Neural progenitor cell (in vitro differentiated cells): ENCODE data around the gene ZGPAT. TPM values are rescaled to one million over a fixed set of nuclear protein-coding genes. Genes with fewer than 3 reads are reported as not detected.
"Not testable (repeated sequence)": the region's sequence is repeated elsewhere in the genome, so short reads cannot be mapped to it uniquely, and the experiment has no call there.

ENCODE experiments used
- DNase-seq: peaks from one replicate; pipeline ENCODE4 v3.0.0-alpha.2; 2016; ENCODE audit warnings: low spot score
- H2AFZ ChIP-seq: fragments of 200-600 bp; sonication (generic); replicated peaks from 2 replicates; pipeline ENCODE4 v1.6.1; 2016; ENCODE audit warnings: antibody characterized with exemption
- H3F3A ChIP-seq: fragments of 200-600 bp; sonication (generic); 2 replicates; pipeline ENCODE4 v1.6.1; 2016; ENCODE audit warnings: antibody characterized with exemption, low read depth
- H3K27ac ChIP-seq: fragments of 200-600 bp; sonication (generic); 2 replicates; pipeline ENCODE4 v1.5.1; 2016; ENCODE audit warnings: mild to moderate bottlenecking
- H3K27me3 ChIP-seq: fragments of 200-600 bp; sonication (generic); 2 replicates; pipeline ENCODE4 v1.6.1; 2016; ENCODE audit warnings: mild to moderate bottlenecking, moderate library complexity
- H3K36me3 ChIP-seq: fragments of 200-600 bp; sonication (generic); 2 replicates; pipeline ENCODE4 v1.5.1; 2016
- H3K4me1 ChIP-seq: fragments of 200-600 bp; sonication (generic); 2 replicates; pipeline ENCODE4 v1.6.1; 2016; ENCODE audit warnings: mixed run types
- H3K4me2 ChIP-seq: fragments of 200-600 bp; sonication (generic); 2 replicates; pipeline ENCODE4 v1.6.1; 2016
- H3K4me3 ChIP-seq: fragments of 200-600 bp; sonication (generic); 2 replicates; pipeline ENCODE4 v1.5.1; 2016
- H3K79me2 ChIP-seq: fragments of 200-600 bp; sonication (generic); 2 replicates; pipeline ENCODE4 v1.6.1; 2016; ENCODE audit warnings: low read depth
- H3K9ac ChIP-seq: fragments of 200-600 bp; sonication (generic); 2 replicates; pipeline ENCODE4 v1.6.1; 2016
- H3K9me3 ChIP-seq: fragments of 200-600 bp; sonication (generic); 2 replicates; pipeline ENCODE4 v1.5.1; 2016; ENCODE audit warnings: low read depth
- H4K20me1 ChIP-seq: fragments of 200-600 bp; sonication (generic); 2 replicates; pipeline ENCODE4 v1.6.1; 2016; ENCODE audit warnings: low read depth
- H3K27ac Mint-ChIP-seq: 3 replicates; pipeline ENCODE4 v1.8.0; 2021; ENCODE audit warnings: mixed read lengths
- H3K27me3 Mint-ChIP-seq: 2 replicates; pipeline ENCODE4 v1.8.0; 2022; ENCODE audit warnings: low read depth, mild to moderate bottlenecking, inconsistent platforms, moderate library complexity, mixed read lengths; ENCODE audit not compliant: insufficient read depth
- H3K36me3 Mint-ChIP-seq: 3 replicates; pipeline ENCODE4 v1.8.0; 2021; ENCODE audit warnings: mixed read lengths
- H3K4me1 Mint-ChIP-seq: 3 replicates; pipeline ENCODE4 v1.8.0; 2021; ENCODE audit warnings: mixed read lengths
- H3K4me3 Mint-ChIP-seq: 3 replicates; pipeline ENCODE4 v1.8.0; 2021; ENCODE audit warnings: mild to moderate bottlenecking, moderate library complexity, mixed read lengths
- H3K9me3 Mint-ChIP-seq: 3 replicates; pipeline ENCODE4 v1.8.0; 2020; ENCODE audit warnings: mixed read lengths
- EZH2 ChIP-seq: fragments of 200-600 bp; sonication (generic); IDR thresholded peaks from 2 replicates; pipeline ENCODE4 v1.6.1; 2017; ENCODE audit warnings: antibody characterized with exemption, mild to moderate bottlenecking, moderate library complexity
- EZH2phosphoT487 ChIP-seq: fragments of 200-600 bp; sonication (generic); IDR thresholded peaks from 2 replicates; pipeline ENCODE4 v1.6.1; 2017; ENCODE audit warnings: antibody characterized with exemption
- total RNA-seq: library from RNA; depleted of rRNA; stranded (reverse); fragments of >200 nt; gene quantifications from 2 replicates; pipeline ENCODE4 v1.2.3, GENCODE V29; 2015; ENCODE audit warnings: low replicate concordance
- TF ChIP-seq, protein P1 (sequence below): fragments of 200-600 bp; sonication (generic); IDR thresholded peaks from 2 replicates; pipeline ENCODE4 v1.5.1; 2017; ENCODE audit warnings: antibody characterized with exemption, mild to moderate bottlenecking

Gene ZGPAT
- total RNA-seq, 1 donor from 2014 or later = 8.2 TPM

DNA sequence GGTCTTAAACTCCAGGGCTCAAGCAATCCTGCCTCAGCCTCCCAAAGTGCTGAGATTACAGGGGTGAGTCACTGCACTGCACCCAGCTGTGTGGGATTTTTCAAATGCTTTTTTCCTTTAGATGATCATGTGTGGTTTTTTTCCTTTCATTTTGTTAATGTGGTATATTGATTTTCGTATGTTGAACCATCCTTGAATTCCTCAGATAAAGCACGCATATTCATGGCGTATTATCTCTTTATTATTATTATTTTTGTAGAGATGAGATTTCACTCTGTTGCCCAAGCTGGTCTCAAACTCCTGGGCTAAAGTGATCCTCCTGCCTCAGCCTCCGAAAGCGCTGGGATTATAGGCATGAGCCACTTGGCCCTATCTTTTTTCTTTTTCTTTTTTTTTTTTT, 7.0 kb downstream of the ZGPAT start:
- H3K36me3 Mint-ChIP-seq = peaks cover 64% of the 10 kb centered on the region
- TF ChIP-seq EZH2phosphoT487 (no peak), EZH2 (no peak)
- TF ChIP-seq, protein P1, sequence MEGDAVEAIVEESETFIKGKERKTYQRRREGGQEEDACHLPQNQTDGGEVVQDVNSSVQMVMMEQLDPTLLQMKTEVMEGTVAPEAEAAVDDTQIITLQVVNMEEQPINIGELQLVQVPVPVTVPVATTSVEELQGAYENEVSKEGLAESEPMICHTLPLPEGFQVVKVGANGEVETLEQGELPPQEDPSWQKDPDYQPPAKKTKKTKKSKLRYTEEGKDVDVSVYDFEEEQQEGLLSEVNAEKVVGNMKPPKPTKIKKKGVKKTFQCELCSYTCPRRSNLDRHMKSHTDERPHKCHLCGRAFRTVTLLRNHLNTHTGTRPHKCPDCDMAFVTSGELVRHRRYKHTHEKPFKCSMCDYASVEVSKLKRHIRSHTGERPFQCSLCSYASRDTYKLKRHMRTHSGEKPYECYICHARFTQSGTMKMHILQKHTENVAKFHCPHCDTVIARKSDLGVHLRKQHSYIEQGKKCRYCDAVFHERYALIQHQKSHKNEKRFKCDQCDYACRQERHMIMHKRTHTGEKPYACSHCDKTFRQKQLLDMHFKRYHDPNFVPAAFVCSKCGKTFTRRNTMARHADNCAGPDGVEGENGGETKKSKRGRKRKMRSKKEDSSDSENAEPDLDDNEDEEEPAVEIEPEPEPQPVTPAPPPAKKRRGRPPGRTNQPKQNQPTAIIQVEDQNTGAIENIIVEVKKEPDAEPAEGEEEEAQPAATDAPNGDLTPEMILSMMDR = no peak

DNA sequence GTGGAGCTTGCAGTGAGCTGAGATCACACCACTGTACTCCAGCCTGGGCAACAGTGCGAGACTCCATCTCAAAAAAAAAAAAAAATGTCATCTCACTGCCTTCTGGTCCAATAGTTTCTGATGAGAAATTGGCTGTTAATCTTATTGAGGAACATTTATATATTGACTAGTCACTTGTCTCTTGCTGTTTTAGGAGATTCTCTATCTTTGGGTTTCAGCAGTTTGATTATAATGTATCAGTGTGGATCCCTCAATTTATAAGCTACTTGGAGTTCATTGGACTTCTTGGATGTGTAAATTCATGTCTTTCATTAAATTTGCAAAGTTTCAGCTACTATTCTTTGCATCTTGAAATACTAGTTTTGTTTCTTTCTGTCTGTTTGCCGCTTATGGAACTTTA, 11.2 kb downstream of the ZGPAT start:
- Histone ChIP-seq H3K4me2 (no peak overlapping the region), H4K20me1 (peaks cover 6% of the 10 kb centered on the region), H3K4me1 (no peaks in the 10 kb centered on the region), H3K4me3 (no peak overlapping the region), H3K27me3 (no peaks in the 10 kb centered on the region), H3F3A (no peaks in the 10 kb centered on the region), H3K36me3 (peaks cover 3% of the 10 kb centered on the region), H3K9ac (no peak overlapping the region), H3K79me2 (peaks cover 68% of the 10 kb centered on the region), H3K9me3 (no peaks in the 10 kb centered on the region), H3K27ac (no peak overlapping the region), H2AFZ (no peak overlapping the region)
- DNase-seq = no peak
- TF ChIP-seq, protein P1 = no peak
- TF ChIP-seq EZH2phosphoT487 (no peak), EZH2 (no peak)
- Mint-ChIP-seq H3K36me3 (peaks cover 52% of the 10 kb centered on the region), H3K9me3 (peaks cover 33% of the 10 kb centered on the region), H3K4me1 (no peaks in the 10 kb centered on the region), H3K27ac (no peak overlapping the region), H3K27me3 (peaks cover 4% of the 10 kb centered on the region), H3K4me3 (no peak overlapping the region)

More for the DNA sequence above, 7.0 kb downstream of the ZGPAT start:
- Histone ChIP-seq H3K4me2 (no peak overlapping the region), H3K27me3 (no peaks in the 10 kb centered on the region), H3K36me3 (peaks cover 26% of the 10 kb centered on the region), H2AFZ (no peak overlapping the region), H3K9ac (no peak overlapping the region), H3K4me3 (no peak overlapping the region), H3K4me1 (no peaks in the 10 kb centered on the region), H3K9me3 (no peaks in the 10 kb centered on the region), H3F3A (no peaks in the 10 kb centered on the region), H3K79me2 (peaks cover 98% of the 10 kb centered on the region), H3K27ac (no peak overlapping the region), H4K20me1 (no peaks in the 10 kb centered on the region)
- Mint-ChIP-seq H3K27me3 (no peaks in the 10 kb centered on the region), H3K27ac (no peak overlapping the region), H3K4me1 (peaks cover 4% of the 10 kb centered on the region), H3K9me3 (peaks cover 39% of the 10 kb centered on the region), H3K4me3 (no peak overlapping the region)
- no peak for DNase-seq

DNA sequence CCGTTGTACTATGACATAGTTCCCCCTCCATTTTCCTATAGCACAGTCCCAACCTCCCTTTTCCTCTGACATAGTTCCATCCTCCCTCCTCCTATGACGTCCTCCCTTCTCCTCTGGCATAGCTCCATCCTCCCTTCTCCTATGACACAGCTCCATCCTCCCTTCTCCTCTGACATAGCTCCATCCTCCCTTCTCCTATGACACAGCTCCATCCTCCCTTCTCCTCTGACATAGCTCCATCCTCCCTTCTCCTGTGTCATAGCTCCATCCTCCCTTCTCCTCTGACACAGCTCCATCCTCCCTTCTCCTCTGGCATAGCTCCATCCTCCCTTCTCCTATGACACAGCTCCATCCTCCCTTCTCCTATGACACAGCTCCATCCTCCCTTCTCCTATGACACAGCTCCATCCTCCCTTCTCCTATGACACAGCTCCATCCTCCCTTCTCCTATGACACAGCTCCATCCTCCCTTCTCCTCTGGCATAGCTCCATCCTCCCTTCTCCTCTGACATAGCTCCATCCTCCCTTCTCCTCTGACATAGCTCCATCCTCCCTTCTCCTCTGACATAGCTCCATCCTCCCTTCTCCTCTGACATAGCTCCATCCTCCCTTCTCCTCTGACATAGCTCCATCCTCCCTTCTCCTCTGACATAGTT, 15.3 kb downstream of the ZGPAT start:
- H3K27me3 Mint-ChIP-seq, H2AFZ ChIP-seq, H3K4me3 Mint-ChIP-seq, H3K27ac ChIP-seq, H3F3A ChIP-seq, H3K9ac ChIP-seq, H3K36me3 ChIP-seq, H3K9me3 ChIP-seq, H3K4me1 Mint-ChIP-seq, H3K27me3 ChIP-seq, DNase-seq, H3K4me1 ChIP-seq, H3K4me2 ChIP-seq, H3K27ac Mint-ChIP-seq, H3K4me3 ChIP-seq: not testable (repeated sequence)
- Histone ChIP-seq H3K79me2 (peaks cover 39% of the 10 kb centered on the region), H4K20me1 (peaks cover 12% of the 10 kb centered on the region)
- H3K9me3 Mint-ChIP-seq = peaks cover 27% of the 10 kb centered on the region
- peaks cover 45% of the 10 kb centered on the region for H3K36me3 Mint-ChIP-seq

DNA sequence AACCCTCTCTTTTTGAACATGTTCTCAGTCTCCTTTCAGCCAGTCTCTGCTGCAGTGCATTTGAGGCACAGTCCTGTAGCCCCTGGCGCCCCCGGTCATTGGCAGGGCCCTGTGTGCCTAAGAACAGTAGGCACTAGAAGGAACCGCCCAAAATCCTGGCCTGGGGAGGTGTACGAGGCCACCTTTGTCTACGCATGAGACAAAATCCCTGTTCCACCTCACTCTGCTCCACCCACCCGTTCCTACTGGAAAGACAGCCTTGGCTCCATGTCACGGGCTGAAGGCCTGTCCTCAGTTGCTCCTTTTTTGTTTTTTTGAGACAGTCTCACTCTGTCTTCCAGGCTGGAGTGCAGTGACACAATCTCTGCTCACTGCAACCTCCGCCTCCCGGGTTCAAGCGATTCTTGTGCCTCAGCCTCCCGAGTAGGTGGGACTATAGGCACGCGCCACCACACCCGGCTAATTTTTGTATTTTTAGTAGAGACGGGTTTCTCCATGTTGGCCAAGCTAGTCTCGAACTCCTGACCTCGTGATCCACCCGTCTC, 22.4 kb downstream of the ZGPAT start:
- H3K4me1 Mint-ChIP-seq, H3K4me2 ChIP-seq, H3K27ac Mint-ChIP-seq, H3K4me3 Mint-ChIP-seq, H3K27me3 Mint-ChIP-seq, H4K20me1 ChIP-seq, H2AFZ ChIP-seq, H3K27ac ChIP-seq, H3K9ac ChIP-seq, H3K36me3 ChIP-seq, H3K9me3 Mint-ChIP-seq, H3K9me3 ChIP-seq, H3K4me3 ChIP-seq, H3K27me3 ChIP-seq, H3K79me2 ChIP-seq, DNase-seq, H3K4me1 ChIP-seq: not testable (repeated sequence)
- peaks cover 24% of the 10 kb centered on the region for H3K36me3 Mint-ChIP-seq
- H3F3A ChIP-seq = peaks cover 13% of the 10 kb centered on the region
